Measurements from ENCODE around the gene NPAS3.

DNA sequence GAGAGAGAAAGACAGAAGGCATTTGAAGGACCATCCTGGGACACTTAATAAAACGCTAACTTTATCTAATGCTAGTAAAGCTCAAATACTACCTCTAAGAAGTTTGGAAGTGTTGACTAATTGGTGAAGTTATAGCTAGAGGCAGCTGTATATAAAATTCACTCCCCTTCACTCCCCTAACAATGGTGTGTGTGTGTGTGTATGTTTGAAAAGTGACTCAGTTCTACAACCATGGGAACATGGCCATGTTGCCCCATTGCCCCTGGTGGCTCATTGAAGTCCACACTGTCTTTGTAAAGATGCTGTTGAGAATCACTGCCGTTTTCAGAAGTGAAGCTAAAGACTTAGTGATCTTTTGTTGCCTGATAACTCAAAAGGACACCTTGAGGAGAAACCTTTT lies 262.4 kb downstream of the NPAS3 start:
- TF ChIP-seq POLR2A (IDR thresholded peaks at IDR 0.05) = no peak
- TF ChIP-seq, protein P1, sequence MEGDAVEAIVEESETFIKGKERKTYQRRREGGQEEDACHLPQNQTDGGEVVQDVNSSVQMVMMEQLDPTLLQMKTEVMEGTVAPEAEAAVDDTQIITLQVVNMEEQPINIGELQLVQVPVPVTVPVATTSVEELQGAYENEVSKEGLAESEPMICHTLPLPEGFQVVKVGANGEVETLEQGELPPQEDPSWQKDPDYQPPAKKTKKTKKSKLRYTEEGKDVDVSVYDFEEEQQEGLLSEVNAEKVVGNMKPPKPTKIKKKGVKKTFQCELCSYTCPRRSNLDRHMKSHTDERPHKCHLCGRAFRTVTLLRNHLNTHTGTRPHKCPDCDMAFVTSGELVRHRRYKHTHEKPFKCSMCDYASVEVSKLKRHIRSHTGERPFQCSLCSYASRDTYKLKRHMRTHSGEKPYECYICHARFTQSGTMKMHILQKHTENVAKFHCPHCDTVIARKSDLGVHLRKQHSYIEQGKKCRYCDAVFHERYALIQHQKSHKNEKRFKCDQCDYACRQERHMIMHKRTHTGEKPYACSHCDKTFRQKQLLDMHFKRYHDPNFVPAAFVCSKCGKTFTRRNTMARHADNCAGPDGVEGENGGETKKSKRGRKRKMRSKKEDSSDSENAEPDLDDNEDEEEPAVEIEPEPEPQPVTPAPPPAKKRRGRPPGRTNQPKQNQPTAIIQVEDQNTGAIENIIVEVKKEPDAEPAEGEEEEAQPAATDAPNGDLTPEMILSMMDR (IDR thresholded peaks at IDR 0.05) = no peak
